A549 (cell line): ENCODE measurements around the gene PAFAH1B2. TPM values are rescaled to one million over a fixed set of nuclear protein-coding genes. Genes with fewer than 3 reads are reported as not detected.
"Not testable (repeated sequence)": the region's sequence is repeated elsewhere in the genome, so short reads cannot be mapped to it uniquely, and the experiment has no call there.

Source experiments
- ATAC-seq, 2 experiments: fragments of 200-7000 bp in 1 of 2; fragments of >200 bp in 1 of 2; cut with Nextera tagmentation in 1 of 2; cut with Tn5 transposase in 1 of 2; 3 replicates each; pipeline versions ENCODE4 v1.8.0 to v1.9.1; 2018 to 2020; ENCODE audit warnings: mild to moderate bottlenecking in 1 of 2, moderate library complexity in 1 of 2
- CTCF ChIA-PET: fragments of 300-600 bp; sonication (Branson Sonifier 250); formaldehyde crosslinking; extraction: SDS; loops from one replicate; lab custom pipeline; 2021; ENCODE audit warnings: antibody characterized with exemption, inconsistent platforms; lab: Yijun Ruan, JAX
- POLR2A ChIA-PET: fragments of 350-600 bp; formaldehyde crosslinking; extraction: SDS; loops from one replicate; lab custom pipeline; 2021; ENCODE audit warnings: antibody characterized with exemption, inconsistent platforms; lab: Yijun Ruan, JAX
- DNase-seq, 2 experiments: peaks; one replicate each; pipeline versions ENCODE4 v3.0.0 to v3.0.0-alpha.2; 2011 to 2016; ENCODE audit warnings: low read depth in 1 of 2, low spot score in 1 of 2
- FAIRE-seq: peaks from 2 replicates; lab custom pipeline; 2011; peaks lifted over from hg19 to GRCh38; lab: Jason Lieb, UNC
- H3K27ac ChIP-seq, 2 experiments: fragments of >200 bp; sonication (Bioruptor Twin); formaldehyde crosslinking; 3 replicates each; pipeline ENCODE4 v1.5.1; 2016 to 2017
- H3K4me1 ChIP-seq: fragments of >200 bp; sonication (Bioruptor Twin); formaldehyde crosslinking; 3 replicates; pipeline ENCODE4 v1.6.1; 2016
- H3K4me2 ChIP-seq: fragments of >200 bp; sonication (Bioruptor Twin); formaldehyde crosslinking; 3 replicates; pipeline ENCODE4 v1.6.1; 2016
- H3K4me3 ChIP-seq: fragments of >200 bp; sonication (Bioruptor Twin); formaldehyde crosslinking; 3 replicates; pipeline ENCODE4 v1.5.1; 2016
- H3K9me3 ChIP-seq: fragments of >200 bp; sonication (Bioruptor Twin); formaldehyde crosslinking; 3 replicates; pipeline ENCODE4 v1.6.1; 2016
- ESRRA ChIP-seq: fragments of 150-350 bp; IDR thresholded peaks from 2 replicates; pipeline ENCODE4 v1.6.1; 2014; ENCODE audit warnings: mild to moderate bottlenecking, low read length, borderline replicate concordance
- HMGXB4 ChIP-seq: fragments of 250-450 bp; sonication (Bioruptor Pico); IDR thresholded peaks from 2 replicates; pipeline ENCODE4 v1.5.0; 2021; ENCODE audit warnings: mild to moderate bottlenecking, moderate library complexity, borderline replicate concordance
- MAZ ChIP-seq: fragments of 150-350 bp; IDR thresholded peaks from 2 replicates; pipeline ENCODE4 v1.6.1; 2014; ENCODE audit warnings: antibody characterized with exemption, low read depth, low read length, borderline replicate concordance
- RCOR1 ChIP-seq: fragments of 150-350 bp; IDR thresholded peaks from 2 replicates; pipeline ENCODE4 v1.6.1; 2014; ENCODE audit warnings: antibody characterized with exemption, low read length, low read depth
- TFCP2L1 ChIP-seq: fragments of 250-450 bp; sonication (Bioruptor Pico); IDR thresholded peaks from 2 replicates; pipeline ENCODE4 v1.5.0; 2021; ENCODE audit warnings: mild to moderate bottlenecking
- ZC3H11A ChIP-seq: fragments of 450-650 bp; IDR thresholded peaks from 2 replicates; pipeline ENCODE4 v1.6.1; 2014; ENCODE audit warnings: antibody characterized with exemption, mild to moderate bottlenecking
- WGBS: methylation state at CpG from one replicate; pipeline ENCODE4 v1.1.6; 2017; ENCODE audit errors: missing lambda C conversion rate; 5-methylcytosine and 5-hydroxymethylcytosine counted together
- polyA plus RNA-seq, 4 experiments: library from polyadenylated mRNA; depleted of rRNA in 3 of 4; stranded (reverse); fragments of >200 nt; fragmentation: RNase III in 1 of 4; extraction: RNeasy Plus Mini Kit Qiagen cat#74134 plus additional on column Dnase treatment in 1 of 4; gene quantifications; 2 replicates in 3 of 4; 3 replicates in 1 of 4; pipeline ENCODE4 v1.2.3, GENCODE V29; 2011 to 2017

Gene PAFAH1B2
- polyA plus RNA-seq, 2 of the 4 experiments (the other 2 are of a cell fraction) = 32.9 to 55.3 TPM

- TF ChIP-seq HMGXB4 (CRISPR knock-in tag) (no peak), RCOR1 (no peak), ESRRA (no peak), ZC3H11A (no peak), TFCP2L1 (CRISPR knock-in tag) (no peak), MAZ (no peak)
These were observed 61.2 kb downstream of the PAFAH1B2 start (continued) for GRCh38 chr11:117205211-117205818.

GRCh38 chr11:117206111-117206510 is 62.0 kb downstream of the PAFAH1B2 start:
- DNase-seq, H3K27ac ChIP-seq, H3K4me1 ChIP-seq, H3K4me2 ChIP-seq, H3K4me3 ChIP-seq, H3K9me3 ChIP-seq, POLR2A ChIA-PET, FAIRE-seq, ATAC-seq: not testable (repeated sequence)
- CTCF ChIA-PET = interaction anchor here (1.1 to 4.5 kb wide), 2 partner anchors 20 to 25 kb away, joined by 3 to 23 read pairs; no protein-coding TSS in a partner anchor
- WGBS = 99% methylated on average over 7 of the region's 8 CpGs

GRCh38 chr11:117206859-117207258 is 62.8 kb downstream of the PAFAH1B2 start:
- FAIRE-seq, POLR2A ChIA-PET, H3K4me3 ChIP-seq, DNase-seq, H3K9me3 ChIP-seq, H3K4me2 ChIP-seq, CTCF ChIA-PET, H3K4me1 ChIP-seq: not testable (repeated sequence)
- peak; percentile 55 to 57; a peak in 5 of 6 replicates for ATAC-seq
- H3K27ac ChIP-seq = peak overlapping the region in 1 of 2 experiments; percentile 57; a peak in 1 of 6 replicates
- WGBS = 78% methylated on average over 5 of the region's 11 CpGs

- POLR2A ChIA-PET, H3K9me3 ChIP-seq, FAIRE-seq, DNase-seq, H3K4me3 ChIP-seq, CTCF ChIA-PET, H3K4me1 ChIP-seq, ATAC-seq, H3K4me2 ChIP-seq, H3K27ac ChIP-seq: not testable (repeated sequence)
- 97% methylated on average over 5 of the region's 5 CpGs for WGBS
These were observed 63.4 kb downstream of the PAFAH1B2 start for GRCh38 chr11:117207481-117207880.

- POLR2A ChIA-PET, H3K27ac ChIP-seq, ATAC-seq, FAIRE-seq, DNase-seq, H3K4me2 ChIP-seq, CTCF ChIA-PET, H3K9me3 ChIP-seq, H3K4me1 ChIP-seq, H3K4me3 ChIP-seq: not testable (repeated sequence)
- 86% methylated on average over 10 of the region's 13 CpGs for WGBS
These were observed 64.6 kb downstream of the PAFAH1B2 start for GRCh38 chr11:117208710-117209109.

GRCh38 chr11:117209351-117210125 is 65.5 kb downstream of the PAFAH1B2 start:
- H3K4me2 ChIP-seq, ATAC-seq, DNase-seq, H3K27ac ChIP-seq, POLR2A ChIA-PET, FAIRE-seq, H3K4me1 ChIP-seq, H3K9me3 ChIP-seq, H3K4me3 ChIP-seq: not testable (repeated sequence)
- CTCF ChIA-PET = interaction anchor here (0.6 to 2.7 kb wide), 4 partner anchors 10 to 157 kb away, joined by 3 to 10 read pairs (median 6); no protein-coding TSS in a partner anchor
- 83% methylated on average over 7 of the region's 8 CpGs for WGBS
